IMR-90 (cell line): ENCODE measurements around the gene TMEM253. TPM values are rescaled to one million over a fixed set of nuclear protein-coding genes. Genes with fewer than 3 reads are reported as not detected.

Experiments
- ATAC-seq: fragments of 200-7000 bp; cut with Tn5 transposase; 2 replicates; pipeline ENCODE4 v1.9.1; 2020; ENCODE audit warnings: low read depth, mild to moderate bottlenecking, moderate library complexity
- BruUV-seq: library from RNA; stranded (reverse); fragments of 400-500 nt; replicated peaks from 2 replicates; lab custom pipeline; 2021; lab: Mats Ljungman, UMichigan
- CTCF ChIA-PET: fragments of 300-600 bp; formaldehyde crosslinking; extraction: SDS; loops from one replicate; lab custom pipeline; 2021; ENCODE audit warnings: antibody characterized with exemption; lab: Yijun Ruan, JAX
- POLR2A ChIA-PET: fragments of 300-600 bp; sonication (Branson Sonifier 250); formaldehyde crosslinking; loops from one replicate; lab custom pipeline; 2022; ENCODE audit warnings: antibody characterized with exemption; ENCODE audit not compliant: unreplicated experiment; lab: Charles Lee
- DNase-seq: peaks from one replicate; pipeline ENCODE4 v3.0.0; 2013
- H2AFZ ChIP-seq: replicated peaks from 2 replicates; pipeline ENCODE3; 2013; ENCODE audit warnings: low read length, mild to moderate bottlenecking; ENCODE audit not compliant: poor library complexity
- H2AK5ac ChIP-seq: 2 replicates; pipeline ENCODE4 v1.6.1; 2013; ENCODE audit warnings: low read depth, low read length, inconsistent platforms
- H2AK9ac ChIP-seq: replicated peaks from 2 replicates; pipeline ENCODE3; 2013; ENCODE audit warnings: mild to moderate bottlenecking, low read depth, low read length, moderate library complexity; ENCODE audit not compliant: poor library complexity
- H2BK120ac ChIP-seq: 2 replicates; pipeline ENCODE4 v1.6.1; 2013; ENCODE audit warnings: low read depth, low read length, inconsistent platforms
- H2BK15ac ChIP-seq: 3 replicates; pipeline ENCODE4 v1.6.1; 2013; ENCODE audit warnings: low read depth, low read length, inconsistent platforms
- H2BK20ac ChIP-seq: 2 replicates; pipeline ENCODE4 v1.6.1; 2013; ENCODE audit warnings: low read depth, mild to moderate bottlenecking, inconsistent platforms, low read length, moderate library complexity
- H2BK5ac ChIP-seq: 2 replicates; pipeline ENCODE4 v1.6.1; 2013; ENCODE audit warnings: mild to moderate bottlenecking, low read depth, low read length, inconsistent platforms; ENCODE audit not compliant: poor library complexity, severe bottlenecking
- H3K14ac ChIP-seq: replicated peaks from 2 replicates; pipeline ENCODE4 v1.6.1; 2013; ENCODE audit warnings: low read depth, low read length, inconsistent platforms
- H3K18ac ChIP-seq: 2 replicates; pipeline ENCODE4 v1.6.1; 2013; ENCODE audit warnings: low read depth, low read length, control low read depth
- H3K23ac ChIP-seq: 2 replicates; pipeline ENCODE4 v1.6.1; 2013; ENCODE audit warnings: low read depth, low read length, inconsistent platforms
- H3K27ac ChIP-seq: 2 replicates; pipeline ENCODE4 v1.5.1; 2013; ENCODE audit warnings: mild to moderate bottlenecking, control low read depth, low read length; ENCODE audit not compliant: insufficient read depth
- H3K27me3 ChIP-seq: 2 replicates; pipeline ENCODE4 v1.6.1; 2013; ENCODE audit warnings: low read length; ENCODE audit not compliant: control insufficient read depth, insufficient read depth
- H3K36me3 ChIP-seq: 2 replicates; pipeline ENCODE4 v1.6.1; 2013; ENCODE audit warnings: low read length, mixed read lengths; ENCODE audit not compliant: control insufficient read depth, insufficient read depth
- H3K4ac ChIP-seq: 2 replicates; pipeline ENCODE4 v1.6.1; 2013; ENCODE audit warnings: low read depth, low read length, inconsistent platforms
- H3K4me1 ChIP-seq: 2 replicates; pipeline ENCODE4 v1.6.1; 2013; ENCODE audit warnings: low read length, mixed read lengths; ENCODE audit not compliant: control insufficient read depth, insufficient read depth
- H3K4me2 ChIP-seq: 2 replicates; pipeline ENCODE4 v1.6.1; 2013; ENCODE audit warnings: low read depth, mild to moderate bottlenecking, control low read depth, low read length, moderate library complexity
- H3K4me3 ChIP-seq: 2 replicates; pipeline ENCODE4 v1.5.1; 2013; ENCODE audit warnings: low read depth, mild to moderate bottlenecking, control low read depth, low read length, moderate library complexity; ENCODE audit not compliant: insufficient read depth
- H3K56ac ChIP-seq: 2 replicates; pipeline ENCODE4 v1.6.1; 2013; ENCODE audit warnings: low read length, inconsistent platforms; ENCODE audit not compliant: insufficient read depth; ENCODE audit errors: extremely low read depth
- H3K79me1 ChIP-seq, 2 experiments: 2 replicates each; pipeline ENCODE4 v1.6.1; 2013; ENCODE audit warnings: low read length in 2 of 2, inconsistent platforms in 1 of 2, low read depth in 1 of 2
- H3K9ac ChIP-seq: 2 replicates; pipeline ENCODE4 v1.6.1; 2013; ENCODE audit warnings: low read depth, low read length, control low read depth
- H3K9me1 ChIP-seq: 2 replicates; pipeline ENCODE4 v1.6.1; 2013; ENCODE audit warnings: low read length, inconsistent platforms; ENCODE audit not compliant: insufficient read depth
- H3K9me3 ChIP-seq: 2 replicates; pipeline ENCODE4 v1.6.1; 2013; ENCODE audit warnings: low read length; ENCODE audit not compliant: control insufficient read depth, insufficient read depth
- H4K20me1 ChIP-seq: 2 replicates; pipeline ENCODE4 v1.6.1; 2013; ENCODE audit warnings: low read length, inconsistent platforms; ENCODE audit not compliant: insufficient read depth
- H4K5ac ChIP-seq: 2 replicates; pipeline ENCODE4 v1.6.1; 2013; ENCODE audit warnings: mild to moderate bottlenecking, low read depth, low read length, control low read depth
- H4K8ac ChIP-seq, 2 experiments: 2 replicates each; pipeline ENCODE4 v1.6.1; 2013; ENCODE audit warnings: low read depth in 2 of 2, low read length in 2 of 2, control low read depth in 1 of 2, inconsistent platforms in 1 of 2
- H4K91ac ChIP-seq: 2 replicates; pipeline ENCODE4 v1.6.1; 2013; ENCODE audit warnings: low read depth, low read length, inconsistent platforms; ENCODE audit not compliant: insufficient read depth
- BHLHE40 ChIP-seq: fragments of 150-350 bp; IDR thresholded peaks from 2 replicates; pipeline ENCODE4 v1.6.1; 2016; ENCODE audit warnings: mild to moderate bottlenecking, low read depth, low read length
- CEBPB ChIP-seq: IDR thresholded peaks from 2 replicates; pipeline ENCODE4 v1.6.1; 2012; ENCODE audit warnings: low read depth, low read length, improper control_type of control experiment
- CHD1 ChIP-seq: IDR thresholded peaks from 2 replicates; pipeline ENCODE4 v1.6.1; 2012; ENCODE audit warnings: low read depth, low read length, improper control_type of control experiment
- FOS ChIP-seq: fragments of 150-350 bp; IDR thresholded peaks from 2 replicates; pipeline ENCODE4 v1.6.1; 2016; ENCODE audit warnings: low read depth, low read length
- MAFK ChIP-seq: IDR thresholded peaks from 2 replicates; pipeline ENCODE4 v1.6.1; 2012; ENCODE audit warnings: low read depth, low read length, improper control_type of control experiment
- MAZ ChIP-seq: IDR thresholded peaks from 2 replicates; pipeline ENCODE4 v1.6.1; 2012; ENCODE audit warnings: low read depth, mild to moderate bottlenecking, low read length, improper control_type of control experiment, moderate library complexity, borderline replicate concordance
- NFE2L2 ChIP-seq: fragments of 150-350 bp; IDR thresholded peaks from 2 replicates; pipeline ENCODE4 v1.6.1; 2016; ENCODE audit warnings: low read depth, mild to moderate bottlenecking, low read length
- POLR2A ChIP-seq: IDR thresholded peaks from 2 replicates; pipeline ENCODE4 v1.6.1; 2012; ENCODE audit warnings: mild to moderate bottlenecking, low read depth, low read length
- RAD21 ChIP-seq: IDR thresholded peaks from 2 replicates; pipeline ENCODE4 v1.6.1; 2012; ENCODE audit warnings: low read length, improper control_type of control experiment
- RCOR1 ChIP-seq: IDR thresholded peaks from 2 replicates; pipeline ENCODE4 v1.6.1; 2012; ENCODE audit warnings: mild to moderate bottlenecking, low read length, improper control_type of control experiment; ENCODE audit not compliant: insufficient replicate concordance
- RFX5 ChIP-seq: IDR thresholded peaks from 2 replicates; pipeline ENCODE4 v1.8.0; 2012; ENCODE audit warnings: low read depth, mild to moderate bottlenecking, low read length, moderate library complexity
- SMC3 ChIP-seq: fragments of 150-350 bp; IDR thresholded peaks from 2 replicates; pipeline ENCODE4 v1.6.1; 2016; ENCODE audit warnings: low read depth, mild to moderate bottlenecking, antibody characterized with exemption, low read length, moderate library complexity
- USF2 ChIP-seq: fragments of 150-350 bp; IDR thresholded peaks from 2 replicates; pipeline ENCODE4 v1.6.1; 2017; ENCODE audit warnings: mild to moderate bottlenecking, antibody characterized with exemption, low read length, low read depth
- WGBS, 2 experiments: methylation state at CpG; one replicate each; pipeline versions ENCODE4 v1.1.5 to v1.1.7; 2013; ENCODE audit warnings: missing lambda C conversion rate in 2 of 2; ENCODE audit not compliant: insufficient read length in 1 of 2; ENCODE audit errors: extremely low coverage in 2 of 2; 5-methylcytosine and 5-hydroxymethylcytosine counted together
- dilution Hi-C: fragments of 300-500 bp; cut with HindIII; formaldehyde crosslinking; loops from one replicate; pipeline ENCODE4 v1.14.3; 2018; ENCODE audit warnings: low sequenced_read_pairs; ENCODE audit not compliant: unreplicated experiment
- in situ Hi-C: fragments of 300-500 bp; cut with MboI; formaldehyde crosslinking; loops from 3 replicates; pipeline ENCODE4 v1.14.3; 2019; ENCODE audit warnings: low sequenced_read_pairs, inconsistent platforms, mixed read lengths
- intact Hi-C: fragments of 100-400 bp; cut with micrococcal nuclease; formaldehyde crosslinking; loops from 2 replicates; pipeline ENCODE4 v1.10.0; 2022
- polyA plus RNA-seq, 3 experiments: library from polyadenylated mRNA; depleted of rRNA; stranded (reverse); fragments of >200 nt; gene quantifications; 2 replicates each; pipeline ENCODE4 v1.2.3, GENCODE V29; 2012; ENCODE audit warnings: low replicate concordance in 1 of 3
- total RNA-seq: library from RNA; depleted of rRNA; stranded (reverse); fragments of >200 nt; gene quantifications from 2 replicates; pipeline ENCODE4 v1.2.3, GENCODE V29; 2012
- TF ChIP-seq, protein P1 (sequence below): conservative IDR thresholded peaks from 2 replicates; pipeline ENCODE4 v1.5.1; 2012; ENCODE audit warnings: mild to moderate bottlenecking, low read depth, low read length, improper control_type of control experiment

Gene TMEM253
- total and polyA plus RNA-seq, 2 of the 4 experiments (the other 2 are of a cell fraction) = 0.07 TPM; not detected in 1

DNA sequence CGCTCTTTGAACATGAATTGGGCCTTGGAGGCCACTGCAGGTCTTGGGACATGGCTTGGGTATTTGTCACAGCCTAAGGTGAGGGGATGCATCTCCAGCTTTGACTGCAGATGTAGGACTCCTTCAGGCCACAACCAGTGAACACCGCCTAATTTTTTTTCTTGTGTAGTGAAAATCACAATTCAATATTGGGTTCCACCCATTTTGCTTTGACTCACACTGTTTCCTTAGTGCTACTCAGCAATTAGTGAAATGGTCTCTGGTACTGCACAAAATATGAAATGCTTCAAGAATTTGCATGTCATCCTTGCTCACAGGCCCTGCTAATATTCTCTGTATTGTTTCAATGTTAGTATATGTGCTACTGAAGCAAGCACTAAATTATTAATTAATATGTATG is 12.5 kb downstream of the TMEM253 start:
- dilution Hi-C loops (no loop called here), intact Hi-C loops (no loop called here), in situ Hi-C loops (no loop called here)
- TF ChIP-seq RCOR1 (no peak), FOS (no peak), CHD1 (no peak), RAD21 (no peak), BHLHE40 (no peak), SMC3 (no peak), RFX5 (no peak), MAZ (no peak), NFE2L2 (no peak), POLR2A (no peak), MAFK (no peak), USF2 (no peak), CEBPB (no peak)
- TF ChIP-seq, protein P1, sequence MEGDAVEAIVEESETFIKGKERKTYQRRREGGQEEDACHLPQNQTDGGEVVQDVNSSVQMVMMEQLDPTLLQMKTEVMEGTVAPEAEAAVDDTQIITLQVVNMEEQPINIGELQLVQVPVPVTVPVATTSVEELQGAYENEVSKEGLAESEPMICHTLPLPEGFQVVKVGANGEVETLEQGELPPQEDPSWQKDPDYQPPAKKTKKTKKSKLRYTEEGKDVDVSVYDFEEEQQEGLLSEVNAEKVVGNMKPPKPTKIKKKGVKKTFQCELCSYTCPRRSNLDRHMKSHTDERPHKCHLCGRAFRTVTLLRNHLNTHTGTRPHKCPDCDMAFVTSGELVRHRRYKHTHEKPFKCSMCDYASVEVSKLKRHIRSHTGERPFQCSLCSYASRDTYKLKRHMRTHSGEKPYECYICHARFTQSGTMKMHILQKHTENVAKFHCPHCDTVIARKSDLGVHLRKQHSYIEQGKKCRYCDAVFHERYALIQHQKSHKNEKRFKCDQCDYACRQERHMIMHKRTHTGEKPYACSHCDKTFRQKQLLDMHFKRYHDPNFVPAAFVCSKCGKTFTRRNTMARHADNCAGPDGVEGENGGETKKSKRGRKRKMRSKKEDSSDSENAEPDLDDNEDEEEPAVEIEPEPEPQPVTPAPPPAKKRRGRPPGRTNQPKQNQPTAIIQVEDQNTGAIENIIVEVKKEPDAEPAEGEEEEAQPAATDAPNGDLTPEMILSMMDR = no peak
- Histone ChIP-seq H3K14ac (no peak overlapping the region), H3K9ac (no peak overlapping the region), H3K79me1 (no peaks in the 10 kb centered on the region), H2BK20ac (no peak overlapping the region), H3K27me3 (no peaks in the 10 kb centered on the region), H2AFZ (no peak overlapping the region), H3K18ac (no peak overlapping the region), H3K27ac (no peak overlapping the region), H4K20me1 (no peaks in the 10 kb centered on the region), H3K4me1 (no peaks in the 10 kb centered on the region), H2BK120ac (no peak overlapping the region), H2BK15ac (no peak overlapping the region), H2AK5ac (no peak overlapping the region), H4K8ac (no peak overlapping the region), H2BK5ac (no peak overlapping the region), H3K23ac (no peak overlapping the region), H3K4me3 (no peak overlapping the region), H3K9me1 (no peaks in the 10 kb centered on the region), H3K56ac (no peak overlapping the region), H4K91ac (no peak overlapping the region), H3K4me2 (no peak overlapping the region), H3K9me3 (no peaks in the 10 kb centered on the region), H3K36me3 (no peaks in the 10 kb centered on the region), H3K4ac (no peak overlapping the region), H2AK9ac (no peak overlapping the region), H4K5ac (no peak overlapping the region)
- ChIA-PET POLR2A (no interaction called here), CTCF (no interaction called here)
- no peak for ATAC-seq
- WGBS, 2 experiments = no CpG with 5 or more reads among the region's 2 CpGs
- no TSS peak for BruUV-seq
- DNase-seq = no peak
